Measurements from ENCODE around the gene STOML3. TPM values are rescaled to one million over a fixed set of nuclear protein-coding genes. Genes with fewer than 3 reads are reported as not detected.

The STOML3 gene
- total and polyA plus RNA-seq, 2 of the 4 experiments (the other 2 are of a cell fraction) = not detected

DNA sequence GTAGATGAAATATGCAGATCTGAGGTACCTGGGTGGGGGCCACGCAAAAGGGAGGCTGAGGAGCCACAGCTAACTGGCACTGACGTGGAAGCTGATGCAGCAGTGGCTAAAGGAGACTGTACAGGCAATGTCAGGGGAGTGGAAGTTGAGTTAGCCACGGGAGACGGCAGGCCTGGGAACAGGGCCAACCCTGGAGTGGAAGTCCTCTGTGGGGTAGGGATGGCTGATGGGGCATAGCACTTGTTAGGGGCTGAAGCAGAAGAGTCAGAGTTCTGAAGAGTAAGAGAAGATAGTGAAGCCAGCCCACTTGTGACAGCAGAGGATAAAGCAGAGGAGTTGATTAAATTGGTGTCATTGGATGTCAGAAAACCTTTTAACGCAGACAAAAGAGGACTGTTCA, 22.8 kb upstream of the STOML3 start:
- in situ Hi-C loops (cut with MboI; ENCODE audit: low sequenced_read_pairs) = no loop called here
- no TSS peak for BruUV-seq (replicated peaks)
- H4K91ac ChIP-seq (ENCODE audit: insufficient read depth, low read depth, low read length) = no peak overlapping the region
- ATAC-seq (ENCODE audit: low read depth) = no peak
- H4K20me1 ChIP-seq (ENCODE audit: insufficient read depth, low read length) = no peaks in the 10 kb centered on the region
- no peaks in the 10 kb centered on the region; the same call in 1 of the 2 replicates for H3K9me1 ChIP-seq (ENCODE audit: insufficient read depth, low read length)
- H2AK5ac ChIP-seq (ENCODE audit: low read depth, low read length) = no peak overlapping the region
- no peak overlapping the region for H2AK9ac ChIP-seq (replicated peaks; ENCODE audit: low read depth, low read length, poor library complexity)
- H3K14ac ChIP-seq (replicated peaks; ENCODE audit: low read depth, low read length) = no peak overlapping the region
- no peak overlapping the region for H3K4me3 ChIP-seq (ENCODE audit: insufficient read depth, low read depth, low read length)
- no peak overlapping the region for H3K23ac ChIP-seq (ENCODE audit: low read depth, low read length)
- no peak overlapping the region for H2BK15ac ChIP-seq (ENCODE audit: low read depth, low read length)
- no peak overlapping the region for H3K18ac ChIP-seq (ENCODE audit: low read depth, low read length)
- peaks cover 40% of the 10 kb centered on the region for H3K36me3 ChIP-seq (ENCODE audit: control insufficient read depth, insufficient read depth, low read length)
- intact Hi-C loops (cut with micrococcal nuclease) = no loop called here
- CTCF ChIA-PET = no interaction called here
- H3K27me3 ChIP-seq (ENCODE audit: control insufficient read depth, insufficient read depth, low read length) = no peaks in the 10 kb centered on the region
- H3K27ac ChIP-seq (ENCODE audit: insufficient read depth, low read length) = no peak overlapping the region
- no peak overlapping the region for H3K4ac ChIP-seq (ENCODE audit: low read depth, low read length)
- no peaks in the 10 kb centered on the region for H3K79me1 ChIP-seq (ENCODE audit: low read depth in 1 of 2, low read length in 2 of 2)
- H2BK5ac ChIP-seq (ENCODE audit: low read depth, low read length, poor library complexity, severe bottlenecking) = no peak overlapping the region
- 93% methylated on average over 2 of the region's 5 CpGs; no CpG with 5 or more reads in 1 of the 2 experiments for WGBS, 2 experiments (ENCODE audit: extremely low coverage in 2 of 2, insufficient read length in 1 of 2)
- no peaks in the 10 kb centered on the region for H3K4me1 ChIP-seq (ENCODE audit: control insufficient read depth, insufficient read depth, low read length)
- H3K56ac ChIP-seq (ENCODE audit: extremely low read depth, insufficient read depth, low read length) = no peak overlapping the region
- POLR2A ChIA-PET (ENCODE audit: unreplicated experiment) = no interaction called here
- no peak overlapping the region for H2BK20ac ChIP-seq (ENCODE audit: low read depth, low read length)
- no peak for DNase-seq
- H4K8ac ChIP-seq (ENCODE audit: low read depth in 2 of 2, low read length in 2 of 2) = no peak overlapping the region
- no peak overlapping the region for H2BK120ac ChIP-seq (ENCODE audit: low read depth, low read length)
- dilution Hi-C loops (cut with HindIII; ENCODE audit: low sequenced_read_pairs, unreplicated experiment) = no loop called here
- H3K9me3 ChIP-seq (ENCODE audit: control insufficient read depth, insufficient read depth, low read length) = no peaks in the 10 kb centered on the region
- H4K5ac ChIP-seq (ENCODE audit: low read depth, low read length) = no peak overlapping the region
- H3K4me2 ChIP-seq (ENCODE audit: low read depth, low read length) = no peak overlapping the region
- H2AFZ ChIP-seq (replicated peaks; ENCODE audit: low read length, poor library complexity) = peak overlapping the region; percentile 46
- H3K9ac ChIP-seq (ENCODE audit: low read depth, low read length) = no peak overlapping the region
- no peak for TF ChIP-seq NFE2L2 (IDR thresholded peaks at IDR 0.05; ENCODE audit: low read depth, low read length)
- TF ChIP-seq MXI1 (IDR thresholded peaks at IDR 0.05; ENCODE audit: borderline replicate concordance, low read depth, low read length) = no peak
- no peak for TF ChIP-seq POLR2A (IDR thresholded peaks at IDR 0.05; ENCODE audit: low read depth, low read length)
- TF ChIP-seq, protein P1, sequence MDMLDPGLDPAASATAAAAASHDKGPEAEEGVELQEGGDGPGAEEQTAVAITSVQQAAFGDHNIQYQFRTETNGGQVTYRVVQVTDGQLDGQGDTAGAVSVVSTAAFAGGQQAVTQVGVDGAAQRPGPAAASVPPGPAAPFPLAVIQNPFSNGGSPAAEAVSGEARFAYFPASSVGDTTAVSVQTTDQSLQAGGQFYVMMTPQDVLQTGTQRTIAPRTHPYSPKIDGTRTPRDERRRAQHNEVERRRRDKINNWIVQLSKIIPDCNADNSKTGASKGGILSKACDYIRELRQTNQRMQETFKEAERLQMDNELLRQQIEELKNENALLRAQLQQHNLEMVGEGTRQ (IDR thresholded peaks at IDR 0.05; ENCODE audit: low read depth, low read length) = no peak
- TF ChIP-seq SMC3 (IDR thresholded peaks at IDR 0.05; ENCODE audit: low read depth, low read length) = no peak
- no peak for TF ChIP-seq CEBPB (IDR thresholded peaks at IDR 0.05; ENCODE audit: low read depth, low read length)
- TF ChIP-seq, protein P2, sequence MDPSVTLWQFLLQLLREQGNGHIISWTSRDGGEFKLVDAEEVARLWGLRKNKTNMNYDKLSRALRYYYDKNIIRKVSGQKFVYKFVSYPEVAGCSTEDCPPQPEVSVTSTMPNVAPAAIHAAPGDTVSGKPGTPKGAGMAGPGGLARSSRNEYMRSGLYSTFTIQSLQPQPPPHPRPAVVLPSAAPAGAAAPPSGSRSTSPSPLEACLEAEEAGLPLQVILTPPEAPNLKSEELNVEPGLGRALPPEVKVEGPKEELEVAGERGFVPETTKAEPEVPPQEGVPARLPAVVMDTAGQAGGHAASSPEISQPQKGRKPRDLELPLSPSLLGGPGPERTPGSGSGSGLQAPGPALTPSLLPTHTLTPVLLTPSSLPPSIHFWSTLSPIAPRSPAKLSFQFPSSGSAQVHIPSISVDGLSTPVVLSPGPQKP (IDR thresholded peaks at IDR 0.05; ENCODE audit: borderline replicate concordance, low read depth, low read length) = no peak
- no peak for TF ChIP-seq RAD21 (IDR thresholded peaks at IDR 0.05; ENCODE audit: low read length)
- no peak for TF ChIP-seq RCOR1 (IDR thresholded peaks at IDR 0.05; ENCODE audit: insufficient replicate concordance, low read length)
- TF ChIP-seq RFX5 (IDR thresholded peaks at IDR 0.05; ENCODE audit: low read depth, low read length) = no peak
- TF ChIP-seq, protein P3, sequence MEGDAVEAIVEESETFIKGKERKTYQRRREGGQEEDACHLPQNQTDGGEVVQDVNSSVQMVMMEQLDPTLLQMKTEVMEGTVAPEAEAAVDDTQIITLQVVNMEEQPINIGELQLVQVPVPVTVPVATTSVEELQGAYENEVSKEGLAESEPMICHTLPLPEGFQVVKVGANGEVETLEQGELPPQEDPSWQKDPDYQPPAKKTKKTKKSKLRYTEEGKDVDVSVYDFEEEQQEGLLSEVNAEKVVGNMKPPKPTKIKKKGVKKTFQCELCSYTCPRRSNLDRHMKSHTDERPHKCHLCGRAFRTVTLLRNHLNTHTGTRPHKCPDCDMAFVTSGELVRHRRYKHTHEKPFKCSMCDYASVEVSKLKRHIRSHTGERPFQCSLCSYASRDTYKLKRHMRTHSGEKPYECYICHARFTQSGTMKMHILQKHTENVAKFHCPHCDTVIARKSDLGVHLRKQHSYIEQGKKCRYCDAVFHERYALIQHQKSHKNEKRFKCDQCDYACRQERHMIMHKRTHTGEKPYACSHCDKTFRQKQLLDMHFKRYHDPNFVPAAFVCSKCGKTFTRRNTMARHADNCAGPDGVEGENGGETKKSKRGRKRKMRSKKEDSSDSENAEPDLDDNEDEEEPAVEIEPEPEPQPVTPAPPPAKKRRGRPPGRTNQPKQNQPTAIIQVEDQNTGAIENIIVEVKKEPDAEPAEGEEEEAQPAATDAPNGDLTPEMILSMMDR (conservative IDR thresholded peaks at IDR 0.05; ENCODE audit: low read depth, low read length) = no peak
- no peak for TF ChIP-seq MAZ (IDR thresholded peaks at IDR 0.05; ENCODE audit: borderline replicate concordance, low read depth, low read length)
- no peak for TF ChIP-seq BHLHE40 (IDR thresholded peaks at IDR 0.05; ENCODE audit: low read depth, low read length)
- no peak for TF ChIP-seq CHD1 (IDR thresholded peaks at IDR 0.05; ENCODE audit: low read depth, low read length)
- TF ChIP-seq FOS (IDR thresholded peaks at IDR 0.05; ENCODE audit: low read depth, low read length) = no peak
- TF ChIP-seq MAFK (IDR thresholded peaks at IDR 0.05; ENCODE audit: low read depth, low read length) = no peak

Measured in IMR-90 (cell line).